GM19351 (cell line): Measurements from ENCODE around the gene PRM1.

ENCODE experiments used
- ATAC-seq: cut with Tn5 transposase; IDR thresholded peaks from one replicate; pipeline ENCODE4 v1.9.1; 2021; ENCODE audit warnings: mild to moderate bottlenecking, moderate library complexity; ENCODE audit not compliant: unreplicated experiment

Gene PRM1

DNA sequence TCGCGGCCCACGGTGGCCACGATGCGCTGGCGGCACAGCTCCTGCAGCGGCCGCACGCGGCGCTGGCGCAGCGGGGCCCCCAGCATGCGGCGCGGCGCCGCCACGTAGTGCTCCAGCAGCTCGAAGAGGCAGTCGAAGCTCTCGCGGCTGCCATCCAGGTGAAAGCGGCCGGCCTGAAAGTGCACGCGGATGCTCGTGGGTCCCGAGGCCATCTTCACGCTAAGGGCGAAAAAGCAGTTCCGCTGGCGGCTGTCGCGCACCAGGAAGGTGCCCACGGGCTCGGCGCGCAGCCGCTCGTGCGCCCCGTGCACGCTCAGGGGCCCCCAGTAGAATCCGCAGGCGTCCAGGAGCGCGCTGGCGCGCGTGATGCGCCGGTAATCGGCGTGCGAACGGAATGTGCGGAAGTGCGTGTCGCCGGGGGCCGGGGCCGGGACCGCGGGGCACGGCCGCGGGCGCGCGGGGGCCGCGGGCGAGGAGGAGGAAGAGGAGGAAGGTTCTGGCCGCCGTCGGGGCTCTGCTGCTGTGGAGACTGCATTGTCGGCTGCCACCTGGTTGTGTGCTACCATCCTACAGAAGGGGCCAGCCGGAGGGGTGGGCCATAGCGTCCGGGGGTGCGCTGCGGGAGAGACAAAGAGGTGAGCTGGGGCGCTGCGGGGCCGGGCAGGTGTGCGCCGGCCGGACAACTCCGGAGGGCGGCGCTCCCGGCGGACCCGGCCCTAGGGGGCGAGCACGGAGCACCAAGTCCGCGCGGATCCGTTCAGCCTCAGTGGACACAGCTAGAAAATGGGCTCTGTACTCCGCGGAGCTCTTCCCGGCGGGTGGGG is 26.0 kb downstream of the PRM1 start:
- ATAC-seq: no peak

DNA sequence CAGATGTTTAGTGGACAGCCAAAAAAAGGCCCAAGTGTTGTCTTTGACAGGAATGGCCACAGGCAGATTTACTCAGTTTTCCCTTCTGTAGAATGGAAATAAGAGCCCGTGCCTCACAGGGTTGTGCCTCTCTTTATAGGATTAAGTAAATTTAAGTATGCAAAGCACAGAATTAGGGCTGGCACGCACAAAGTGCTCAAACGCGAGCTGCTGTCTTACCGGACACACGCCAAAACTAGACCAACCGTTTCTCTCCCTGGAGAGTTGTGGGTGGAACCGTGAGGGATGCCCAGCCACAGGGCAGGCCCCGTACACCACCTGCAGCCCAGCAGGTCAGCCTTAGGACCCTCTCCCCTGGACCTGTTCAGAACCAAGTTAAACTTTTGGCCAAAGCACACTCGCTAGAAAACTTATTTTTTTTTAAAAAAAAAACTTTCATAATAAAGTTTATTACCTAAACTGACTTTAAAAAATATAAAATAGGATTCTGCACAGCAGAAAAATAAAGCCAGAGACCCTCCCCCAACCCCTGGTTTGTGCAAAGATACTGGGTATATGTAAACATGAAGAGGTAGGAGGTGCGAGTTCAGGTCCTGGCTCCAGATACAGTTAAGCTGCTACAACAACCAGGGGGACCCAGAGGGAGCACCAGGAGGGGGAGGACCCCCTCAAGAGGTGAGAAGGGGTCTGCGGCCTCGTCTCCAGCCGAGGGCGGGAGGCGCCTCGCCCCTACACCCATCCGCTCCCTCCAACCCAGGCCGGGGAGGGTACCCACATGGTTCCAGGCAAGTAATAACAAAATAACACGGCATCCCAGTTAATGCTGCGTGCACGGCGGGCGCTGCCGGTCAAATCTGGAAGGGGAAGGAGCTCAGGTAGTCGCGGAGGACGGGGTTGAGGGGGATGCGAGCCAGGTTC is 26.9 kb downstream of the PRM1 start:
- no peak for ATAC-seq

DNA sequence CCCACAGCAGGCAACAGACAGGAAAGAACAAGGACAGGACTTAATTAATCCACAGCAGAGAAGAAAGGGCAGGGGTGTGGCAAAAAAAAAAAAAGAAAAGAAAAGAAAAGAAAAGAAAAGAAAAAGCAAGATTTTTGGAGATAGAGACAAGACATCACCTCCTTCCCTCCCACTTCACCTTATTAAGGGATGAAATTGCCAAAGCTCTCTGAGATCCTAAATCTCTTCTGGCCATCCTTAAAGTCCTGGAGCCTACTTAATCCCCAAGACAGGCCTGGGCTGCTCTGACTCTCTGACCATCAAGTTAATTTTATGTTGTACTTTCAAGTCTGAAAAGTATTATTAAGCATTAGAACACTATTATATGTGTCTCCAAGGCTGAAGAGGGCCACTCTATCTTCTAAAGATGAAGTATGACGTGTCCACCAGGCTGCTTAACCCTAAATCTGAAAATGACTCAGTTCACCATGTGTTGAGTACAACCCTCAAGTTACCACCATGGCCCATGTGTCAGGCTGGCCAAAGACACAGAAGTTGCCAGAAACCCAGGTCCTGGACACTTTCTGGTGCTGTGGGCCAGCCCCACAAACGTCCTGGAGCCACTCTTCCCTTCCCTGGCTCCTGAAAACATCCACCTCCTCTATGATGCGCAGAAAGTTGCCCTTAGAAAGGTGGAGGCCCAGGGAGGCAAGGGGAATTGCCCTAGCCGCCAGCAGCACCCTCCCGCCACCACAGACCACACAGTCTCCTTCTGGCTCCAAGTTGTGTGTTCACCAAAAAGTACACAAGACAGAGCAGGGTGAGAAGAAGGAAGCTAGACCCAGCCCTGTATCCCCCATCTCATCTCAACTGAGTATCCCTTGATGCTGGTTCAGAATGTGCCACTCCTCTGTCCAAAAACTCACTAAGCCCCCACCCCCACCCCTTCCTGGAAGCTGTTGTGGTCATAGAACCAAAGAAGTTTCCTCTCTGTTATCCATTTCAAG is 27.8 kb downstream of the PRM1 start:
- no peak for ATAC-seq

DNA sequence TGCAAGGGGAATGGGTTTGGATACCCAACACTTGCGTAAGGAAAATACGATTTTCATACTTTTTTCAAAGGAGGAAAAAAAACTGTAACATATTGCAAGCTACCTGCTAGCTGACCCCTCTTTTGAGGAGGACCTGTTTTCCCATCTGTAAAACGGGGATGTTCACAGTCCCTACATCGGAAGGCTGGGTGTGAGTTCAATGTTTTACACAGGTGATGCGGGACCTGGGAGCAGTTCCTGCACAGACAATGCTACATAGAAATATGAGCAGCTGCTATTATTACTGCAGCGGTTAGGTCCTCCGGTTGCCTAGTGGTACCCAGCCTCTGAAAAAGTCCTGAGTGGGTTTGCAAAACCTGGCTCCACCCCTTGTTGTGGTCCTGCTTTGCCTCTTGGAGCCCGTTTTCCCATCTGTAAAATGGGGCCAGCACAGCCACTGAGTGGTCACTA is 28.6 kb downstream of the PRM1 start:
- no peak for ATAC-seq

DNA sequence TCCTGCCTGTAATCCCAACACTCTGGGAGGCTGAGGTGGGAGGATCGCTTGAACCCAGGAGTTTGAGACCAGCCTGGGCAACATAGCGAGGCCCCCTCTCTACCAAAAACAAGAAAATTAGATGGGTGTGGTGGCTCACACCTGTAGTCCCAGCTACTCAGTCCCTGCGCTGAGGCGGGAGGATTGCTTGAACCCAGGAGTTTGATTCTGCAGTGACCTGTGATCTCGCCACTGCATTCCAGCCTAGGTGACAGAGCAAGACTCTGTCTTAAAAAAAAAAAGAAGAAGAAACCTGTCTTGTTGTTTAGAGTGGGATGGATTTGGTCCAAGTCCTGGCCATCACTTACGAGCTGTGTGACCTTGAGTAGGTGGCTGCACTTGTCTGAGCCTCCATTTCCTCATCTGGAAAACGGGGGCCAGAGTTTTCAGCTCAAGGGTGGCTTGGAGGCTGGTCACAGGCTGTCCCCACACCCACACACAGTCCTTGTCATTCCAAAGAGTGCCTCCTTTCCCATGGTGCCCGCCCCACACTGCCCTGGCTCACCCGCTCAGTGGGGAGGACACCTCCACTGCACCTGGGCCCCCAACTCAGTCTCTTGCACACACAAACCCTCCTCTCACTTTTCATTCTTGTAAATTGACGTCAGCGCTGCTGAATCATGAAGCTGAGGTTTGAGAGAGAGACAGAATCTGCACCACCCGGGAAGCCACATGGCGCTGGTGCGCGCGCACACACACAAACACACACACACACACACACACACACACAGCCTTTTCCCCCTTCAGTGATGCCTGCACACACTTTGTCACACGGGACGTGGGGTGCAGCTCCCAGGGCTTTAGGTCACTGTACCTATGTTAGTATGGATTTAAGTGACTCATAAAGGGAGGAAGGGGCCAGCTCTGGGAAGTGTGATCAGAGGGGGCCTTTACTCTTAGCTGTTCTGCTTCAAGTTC is 29.3 kb downstream of the PRM1 start:
- ATAC-seq: no peak

DNA sequence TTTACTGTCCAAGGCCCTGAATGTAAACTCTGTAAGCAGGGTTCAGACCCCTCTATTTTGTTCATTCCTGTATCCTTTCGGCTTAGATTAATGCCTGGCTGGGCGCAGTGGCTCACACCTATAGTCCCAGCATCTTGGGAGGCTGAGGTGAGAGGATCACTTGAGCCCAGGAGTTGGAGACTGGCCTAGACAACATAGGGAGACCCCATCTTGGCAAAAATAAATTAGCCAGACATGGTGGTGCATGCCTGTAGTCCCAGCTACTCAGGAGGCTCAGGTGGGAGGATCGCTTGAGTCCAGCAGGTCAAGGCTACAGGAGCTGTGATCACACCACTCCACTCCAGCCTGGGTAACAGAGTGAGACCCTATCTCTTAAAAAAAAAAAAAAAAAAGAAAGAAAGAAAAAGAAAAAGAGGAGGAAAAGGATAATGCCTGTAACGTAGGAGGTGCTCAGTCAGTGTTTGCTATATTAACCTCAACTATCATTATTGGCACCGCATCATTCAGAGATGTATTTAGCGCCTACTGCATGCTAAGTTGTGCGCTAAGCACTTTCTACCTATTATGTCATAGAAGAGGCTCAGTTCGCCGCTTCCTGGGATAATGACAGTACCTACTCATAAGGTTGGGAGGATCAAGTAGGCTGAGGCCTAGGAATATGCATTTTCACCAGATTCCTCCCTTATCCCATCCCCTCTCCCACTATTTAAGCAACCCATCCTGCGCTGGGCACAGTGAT is 30.2 kb downstream of the PRM1 start:
- no peak for ATAC-seq

DNA sequence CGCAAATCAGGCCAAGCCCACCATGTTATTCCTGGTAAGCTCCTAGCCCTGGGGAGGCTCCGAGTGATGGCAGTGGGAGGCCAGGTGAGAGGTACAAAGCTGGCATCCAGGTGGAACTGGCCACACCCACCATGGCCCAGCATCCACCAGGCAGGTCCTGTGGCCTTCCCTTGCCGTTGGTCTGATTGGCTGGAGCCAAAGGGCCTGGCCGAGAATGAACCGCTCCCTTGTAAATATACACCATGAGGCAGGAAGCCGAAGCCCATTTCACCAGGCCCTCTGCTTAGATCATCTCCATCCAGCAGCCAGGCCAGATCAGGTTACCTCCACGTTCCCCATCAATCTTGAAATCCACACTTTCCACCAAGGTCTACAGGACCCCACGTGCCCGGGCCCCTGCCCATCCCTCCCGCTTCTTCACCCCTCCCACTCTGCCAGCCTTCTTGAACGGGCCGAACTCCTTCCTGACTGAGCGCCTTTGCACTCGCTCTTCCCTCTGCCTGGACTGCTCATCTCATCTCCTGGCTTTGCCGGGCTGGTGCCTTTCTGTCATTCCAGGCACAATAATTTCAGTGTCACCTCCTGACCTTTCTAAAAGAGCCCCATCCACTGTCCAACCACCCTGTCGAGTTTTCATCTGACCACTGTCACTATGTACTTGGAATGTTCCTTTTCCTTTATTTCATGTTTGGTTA is 30.9 kb downstream of the PRM1 start:
- no peak for ATAC-seq

DNA sequence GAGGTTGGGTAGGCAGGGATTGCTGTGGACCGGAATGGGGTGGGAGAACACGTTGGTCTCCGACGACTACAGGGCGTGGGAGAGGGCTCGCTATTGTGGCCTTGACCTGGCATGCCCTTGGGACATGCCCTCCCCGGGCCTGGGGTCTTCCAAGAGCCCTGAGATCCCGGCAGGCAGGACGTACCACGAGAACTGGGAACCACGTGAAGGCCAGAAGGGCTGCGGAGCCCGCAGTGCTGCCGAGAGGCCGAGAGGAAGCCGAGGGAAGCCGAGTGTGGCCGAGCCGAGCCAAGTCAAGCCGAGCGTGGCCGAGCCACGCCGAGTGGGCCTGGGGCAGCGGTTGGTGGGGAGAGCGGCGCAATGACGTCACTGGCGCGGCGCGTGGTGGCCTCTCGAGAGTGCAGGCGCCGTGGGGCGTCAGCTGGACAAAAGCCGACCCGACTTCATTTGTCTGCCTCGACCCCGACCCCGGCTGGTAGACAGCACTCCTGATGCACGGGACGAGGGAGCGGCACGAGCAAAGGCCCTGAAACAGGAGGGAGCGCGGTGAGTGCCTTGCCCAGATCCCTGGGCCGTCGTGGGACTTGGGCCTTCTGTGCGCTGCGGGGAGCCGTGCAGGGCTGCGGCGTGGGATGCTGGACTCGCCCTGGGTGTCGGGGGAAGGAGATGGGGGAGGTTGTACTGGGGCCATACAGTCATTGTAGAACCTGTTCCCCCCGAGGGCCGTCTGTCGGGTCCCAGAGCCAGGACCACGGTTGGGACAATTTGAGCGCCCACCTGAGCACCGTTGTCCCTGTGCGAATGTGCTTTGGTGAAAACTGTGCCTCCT is 31.7 kb downstream of the PRM1 start:
- no peak for ATAC-seq

DNA sequence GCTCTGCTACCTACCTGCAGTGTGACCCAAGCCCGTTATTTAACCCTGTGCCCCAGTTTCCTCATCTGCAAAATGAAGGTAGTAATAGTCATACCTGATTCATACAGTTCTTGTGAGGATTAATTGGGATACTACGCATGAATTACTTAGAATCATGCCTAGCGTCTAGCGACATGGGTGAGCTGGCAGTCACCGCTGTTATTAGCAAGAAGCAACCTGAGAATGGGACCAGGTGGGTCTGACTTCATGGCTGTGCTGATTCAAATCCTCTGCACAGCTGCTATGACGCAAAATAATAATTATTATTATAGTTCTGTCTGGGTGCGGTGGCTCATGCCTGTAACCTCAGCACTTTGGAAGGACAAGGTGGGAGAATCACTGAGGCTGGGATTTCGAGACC is 33.0 kb downstream of the PRM1 start:
- ATAC-seq: no peak

DNA sequence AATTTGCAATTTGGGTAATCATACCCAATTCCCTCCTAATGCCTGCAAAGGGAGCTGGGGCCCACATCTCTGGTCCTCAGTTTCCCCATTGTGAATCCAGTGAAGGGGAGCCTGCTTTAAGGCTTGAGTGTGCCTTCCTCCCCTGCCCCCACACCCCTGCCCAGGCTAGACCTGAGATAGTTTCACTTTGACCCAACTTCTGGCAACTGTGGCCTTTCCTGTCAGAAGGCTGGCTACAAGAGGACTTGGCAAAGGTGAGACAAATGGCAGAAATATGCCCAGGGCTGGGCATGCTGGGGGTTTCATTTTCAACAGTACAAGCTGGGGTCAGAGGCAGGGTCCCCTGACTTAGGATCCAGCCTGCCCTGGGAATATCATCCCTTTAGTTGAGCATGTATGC is 35.1 kb downstream of the PRM1 start:
- no peak for ATAC-seq

DNA sequence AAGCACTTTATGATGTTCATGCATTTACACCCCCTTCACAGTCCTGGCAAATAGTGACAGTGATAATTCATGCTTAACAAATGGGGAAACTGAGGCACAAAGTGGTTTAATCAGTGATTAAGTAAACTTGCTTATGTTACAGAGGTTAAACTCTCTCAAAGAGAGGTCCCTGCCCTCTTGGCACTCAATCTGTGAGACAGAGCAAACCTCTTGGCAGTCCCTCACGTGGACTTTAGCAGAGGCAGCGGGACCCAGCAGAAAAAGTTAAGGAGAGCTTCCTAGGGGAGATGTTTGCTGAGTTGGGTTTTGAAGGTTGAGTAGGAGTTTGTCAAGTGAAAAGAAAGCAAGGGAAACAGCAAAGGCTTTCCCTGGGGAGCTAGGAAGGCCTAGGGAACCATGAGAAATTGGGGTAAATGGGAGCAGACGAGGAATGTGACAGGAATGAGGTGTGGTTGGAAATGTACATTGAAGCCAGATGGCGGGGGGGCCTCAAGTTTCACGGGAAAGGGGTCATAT is 35.9 kb downstream of the PRM1 start:
- ATAC-seq: no peak

DNA sequence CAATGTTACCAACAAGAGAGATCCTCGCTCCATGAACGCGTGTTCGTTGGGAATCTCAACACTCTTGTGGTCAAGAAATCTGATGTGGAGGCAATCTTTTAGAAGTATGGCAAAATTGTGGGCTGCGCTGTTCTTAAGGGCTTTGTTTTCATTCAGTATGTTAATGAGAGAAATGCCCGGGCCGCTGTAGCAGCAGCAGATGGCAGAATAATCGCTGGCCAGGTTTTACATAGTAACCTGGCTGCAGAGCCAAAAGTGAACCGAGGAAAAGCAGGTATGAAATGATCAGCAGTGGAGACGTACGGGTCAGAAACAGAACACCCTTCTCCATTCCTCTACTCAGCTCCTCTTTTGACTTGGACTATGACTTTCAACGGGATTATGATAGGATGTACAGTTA is 38.5 kb downstream of the PRM1 start:
- no peak for ATAC-seq

DNA sequence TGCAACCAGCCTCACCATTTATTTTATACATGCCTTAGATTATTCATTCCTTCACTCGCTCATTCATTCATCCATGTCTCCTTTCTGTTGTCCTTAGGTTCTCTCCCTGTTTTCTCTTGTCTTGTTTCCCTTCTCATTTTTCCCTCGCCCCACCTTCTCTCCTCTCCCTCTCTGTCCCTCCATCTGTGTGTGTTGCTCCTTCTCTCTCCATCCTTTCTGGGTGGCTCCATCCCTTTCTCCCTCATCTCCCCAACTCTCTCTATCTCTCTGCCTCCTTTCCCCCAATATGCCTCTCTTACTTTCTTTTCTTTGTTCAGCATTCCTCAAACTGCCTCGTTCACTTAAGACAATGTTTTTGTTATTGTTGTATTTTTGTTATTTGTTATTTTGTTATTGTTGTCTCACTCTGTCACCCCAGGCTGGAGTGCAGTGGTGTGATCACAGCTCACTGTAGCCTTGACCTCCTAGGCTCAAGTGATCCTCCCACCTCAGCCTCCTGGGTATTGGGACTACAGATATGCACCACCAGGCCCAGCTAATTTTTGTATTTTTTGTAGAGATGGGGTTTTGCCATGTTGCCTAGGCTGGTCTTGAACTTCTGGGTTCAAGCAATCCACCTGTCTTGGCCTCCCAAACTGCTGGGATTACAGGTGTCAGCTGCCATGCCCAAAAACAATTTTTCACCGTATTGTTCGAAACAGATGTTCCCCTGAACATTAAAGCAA is 39.5 kb downstream of the PRM1 start:
- no peak for ATAC-seq

DNA sequence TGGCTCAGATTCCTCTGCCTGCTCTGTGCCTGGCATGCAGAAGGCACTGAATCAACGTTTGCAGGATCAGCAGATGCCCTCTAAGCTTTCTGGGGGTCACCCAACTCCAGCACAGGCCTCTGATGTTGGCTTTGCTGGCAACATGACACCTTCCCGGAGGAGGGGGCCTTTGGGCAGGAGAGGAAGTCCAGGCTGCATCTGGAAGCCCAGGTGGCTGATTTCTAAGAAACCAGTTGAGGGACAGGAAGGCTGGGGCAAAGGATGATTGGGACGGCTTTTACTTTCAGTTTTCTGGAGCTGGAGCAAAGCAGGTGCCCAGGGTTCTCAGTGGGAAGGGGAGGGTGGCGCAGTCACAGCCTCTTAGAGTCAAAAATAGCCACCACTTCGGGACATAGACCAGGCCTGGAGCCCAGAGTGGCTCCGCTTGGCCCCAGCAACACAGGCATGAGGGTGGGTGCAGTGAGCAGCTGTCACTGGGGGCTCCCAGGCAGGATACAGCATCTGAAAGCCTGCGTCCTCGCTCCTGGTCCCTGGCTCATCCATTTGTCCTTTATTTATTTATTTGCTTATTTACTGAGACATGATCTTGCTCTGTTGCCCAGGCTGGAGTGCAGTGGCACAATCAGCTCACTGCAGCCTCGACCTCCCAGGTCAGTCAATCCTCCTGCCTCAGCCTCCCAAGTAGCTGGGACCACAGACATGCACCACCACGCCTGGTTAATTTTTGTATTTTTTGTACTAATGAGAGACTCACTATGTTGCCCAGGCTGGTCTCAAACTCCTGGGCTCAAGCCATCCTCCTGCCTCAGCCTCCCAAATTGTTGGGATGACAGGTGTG is 40.3 kb downstream of the PRM1 start:
- ATAC-seq: no peak
